Measurements from ENCODE around the gene NEGR1.

Gene NEGR1

GRCh38 chr1:71414179-71414578 is 868.2 kb downstream of the NEGR1 start:
- in situ Hi-C loops (cut with MboI; ENCODE audit: low sequenced_read_pairs), result no loop called here

DNA sequence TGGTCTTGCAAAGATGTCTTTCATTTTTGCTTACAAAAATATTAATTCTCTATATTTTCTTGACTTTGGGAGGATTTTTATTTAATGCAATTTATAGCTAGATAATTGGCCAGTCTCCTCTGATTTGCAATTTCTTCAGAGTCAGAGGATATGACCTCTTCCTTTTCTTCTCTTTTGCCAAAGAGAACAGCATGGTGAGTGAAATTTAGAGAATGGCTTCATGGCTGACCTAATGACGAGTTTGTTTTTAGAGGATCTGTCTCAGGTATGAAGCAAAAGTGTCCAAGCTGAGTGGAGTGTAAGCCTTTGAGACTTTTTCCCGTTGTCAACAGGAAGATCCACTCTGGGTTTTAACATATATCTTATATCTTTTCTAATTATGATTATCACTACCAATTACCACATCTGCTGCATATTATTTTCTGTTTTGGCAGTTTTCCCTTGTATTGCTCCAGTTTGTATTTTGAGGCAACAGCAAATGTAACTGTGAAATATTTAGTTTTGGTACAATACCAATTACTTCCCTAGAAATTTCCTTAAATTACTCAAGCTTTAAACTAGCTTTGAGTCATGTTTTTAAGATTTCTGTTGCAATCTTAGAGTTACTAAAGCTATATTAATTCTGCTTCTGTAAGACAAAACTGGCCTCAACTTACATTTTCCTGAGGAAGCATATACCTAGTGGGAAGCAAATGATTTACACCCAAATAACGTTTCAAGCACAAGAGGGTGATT is 868.7 kb downstream of the NEGR1 start:
- in situ Hi-C loops (cut with MboI; ENCODE audit: low sequenced_read_pairs), result no loop called here

GRCh38 chr1:71400050-71400449 is 882.3 kb downstream of the NEGR1 start:
- in situ Hi-C loops (cut with MboI; ENCODE audit: low sequenced_read_pairs), result no loop called here

DNA sequence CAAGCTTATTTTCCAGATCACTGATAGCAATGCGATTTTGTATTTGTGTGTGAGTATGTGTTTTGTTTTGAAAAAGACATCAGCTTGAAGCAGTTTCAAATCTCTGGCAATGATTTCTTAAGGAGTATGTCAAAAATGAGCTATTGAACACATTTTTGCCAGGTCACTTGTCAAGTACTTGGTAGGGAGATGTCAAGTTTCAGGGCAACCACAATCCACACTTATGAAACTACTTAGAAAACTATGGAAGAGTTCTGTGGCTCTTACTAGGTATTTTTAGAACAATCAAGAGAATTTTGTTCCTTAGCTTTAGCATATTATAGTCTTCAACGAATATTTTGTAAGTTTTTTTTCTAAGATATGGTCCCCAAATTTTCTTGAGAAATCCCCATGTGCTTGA is 882.7 kb downstream of the NEGR1 start:
- in situ Hi-C loops (cut with MboI; ENCODE audit: low sequenced_read_pairs), result no loop called here

DNA sequence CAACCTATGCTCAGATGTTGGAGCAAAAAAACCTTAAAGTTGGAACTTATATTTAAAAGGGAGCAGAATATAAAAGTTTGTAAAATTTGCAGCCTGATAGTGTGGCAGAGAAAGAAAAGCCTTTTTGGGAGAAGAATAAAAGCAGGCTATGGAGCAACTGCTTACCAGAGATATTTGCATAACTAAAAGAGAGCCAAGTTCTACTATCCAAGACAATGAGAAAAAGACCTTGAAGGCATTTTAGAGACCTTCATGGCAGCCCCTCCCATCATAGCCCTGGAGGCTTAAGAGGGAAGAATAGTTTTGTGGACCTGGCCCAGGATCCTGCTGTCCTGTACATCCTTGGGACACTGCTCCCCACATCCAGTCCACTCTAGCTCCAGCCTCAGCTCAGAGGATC is 889.0 kb downstream of the NEGR1 start:
- in situ Hi-C loops (cut with MboI; ENCODE audit: low sequenced_read_pairs), result no loop called here

- in situ Hi-C loops (cut with MboI; ENCODE audit: low sequenced_read_pairs), result no loop called here
These were observed 891.8 kb downstream of the NEGR1 start for GRCh38 chr1:71390518-71390917.

DNA sequence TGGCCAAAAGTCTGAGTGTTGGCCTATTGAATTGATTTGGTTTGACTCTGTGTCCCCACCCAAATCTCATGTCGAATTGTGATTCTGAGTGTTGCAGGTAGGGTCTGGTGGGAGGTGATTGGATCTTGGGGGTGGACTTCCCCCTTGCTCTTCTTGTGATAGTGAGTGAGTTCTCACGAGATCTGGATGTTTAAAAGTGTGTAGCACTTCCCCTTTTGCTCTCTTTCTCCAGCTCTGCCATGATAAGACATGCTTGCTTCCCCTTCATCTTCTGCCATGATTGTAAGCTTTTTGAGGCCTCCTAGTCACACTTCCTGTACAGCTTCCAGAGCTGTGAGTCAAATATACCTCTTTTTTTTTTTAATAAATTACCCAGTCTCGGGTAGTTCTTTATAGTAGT is 904.5 kb downstream of the NEGR1 start:
- in situ Hi-C loops (cut with MboI; ENCODE audit: low sequenced_read_pairs), result no loop called here

DNA sequence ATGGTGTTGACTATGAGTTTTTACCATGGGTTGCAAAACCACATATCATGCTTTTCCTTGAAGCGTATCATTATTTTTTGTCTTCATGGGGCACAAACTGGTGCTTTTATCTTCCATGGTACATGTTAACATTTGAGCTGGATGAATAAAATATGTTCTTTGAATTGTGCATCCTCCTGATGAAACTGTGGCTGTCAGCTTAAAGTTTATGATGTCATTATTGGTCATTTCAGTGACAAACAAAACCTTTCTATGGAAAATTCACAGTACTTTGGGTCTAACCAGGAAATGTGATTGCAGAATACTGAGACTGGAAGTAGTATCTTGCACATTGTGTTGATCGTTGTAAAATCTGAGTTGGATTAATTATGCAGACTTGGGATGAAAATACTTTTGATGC is 909.8 kb downstream of the NEGR1 start:
- in situ Hi-C loops (cut with MboI; ENCODE audit: low sequenced_read_pairs), result no loop called here

GRCh38 chr1:71371581-71371980 is 910.8 kb downstream of the NEGR1 start:
- in situ Hi-C loops (cut with MboI; ENCODE audit: low sequenced_read_pairs), result no loop called here

DNA sequence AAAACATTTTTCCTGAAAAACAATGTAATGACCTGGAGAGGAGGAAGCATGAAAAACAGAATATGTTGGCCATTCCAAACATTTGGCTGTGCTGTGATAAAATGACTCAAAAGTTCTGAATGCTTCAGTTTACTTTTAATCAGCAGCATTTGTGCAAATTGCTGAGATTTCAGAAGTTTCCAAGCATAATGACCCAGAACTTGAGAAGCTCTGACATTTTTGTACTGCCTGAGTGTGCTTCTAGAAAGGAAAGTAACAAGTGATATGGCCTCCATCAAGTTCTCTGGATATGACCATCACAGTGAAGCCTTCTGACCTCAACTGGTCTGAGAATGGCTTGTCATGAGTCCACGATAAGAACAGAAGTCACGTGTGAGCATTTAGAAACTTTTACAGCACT is 918.1 kb downstream of the NEGR1 start:
- in situ Hi-C loops (cut with MboI; ENCODE audit: low sequenced_read_pairs), result no loop called here

- in situ Hi-C loops (cut with MboI; ENCODE audit: low sequenced_read_pairs), result no loop called here
These were observed 919.6 kb downstream of the NEGR1 start for GRCh38 chr1:71362691-71363090.

GRCh38 chr1:71362076-71362475 is 920.3 kb downstream of the NEGR1 start:
- in situ Hi-C loops (cut with MboI; ENCODE audit: low sequenced_read_pairs), result no loop called here

GRCh38 chr1:71357708-71358107 is 924.6 kb downstream of the NEGR1 start:
- in situ Hi-C loops (cut with MboI; ENCODE audit: low sequenced_read_pairs), result no loop called here

GRCh38 chr1:71351438-71351837 is 930.9 kb downstream of the NEGR1 start:
- in situ Hi-C loops (cut with MboI; ENCODE audit: low sequenced_read_pairs), result no loop called here

DNA sequence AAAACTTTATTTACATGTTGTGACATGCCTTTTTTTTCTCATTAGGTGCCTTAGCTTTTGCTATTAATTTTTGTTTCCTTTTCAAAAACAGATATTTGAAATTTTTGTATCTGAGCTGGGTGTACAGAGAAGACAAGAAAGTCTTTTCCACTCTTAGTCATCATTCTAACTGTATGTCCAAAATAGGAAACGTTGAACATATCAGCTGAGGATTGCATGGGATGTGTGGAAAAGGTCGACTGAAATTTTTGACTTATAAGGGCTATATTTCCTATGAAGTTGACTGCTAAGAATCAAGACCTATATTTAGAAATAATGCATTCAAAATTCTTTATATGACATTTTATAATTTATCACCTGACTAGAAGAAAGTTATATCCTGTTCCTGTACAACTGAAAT is 931.5 kb downstream of the NEGR1 start:
- in situ Hi-C loops (cut with MboI; ENCODE audit: low sequenced_read_pairs), result no loop called here

DNA sequence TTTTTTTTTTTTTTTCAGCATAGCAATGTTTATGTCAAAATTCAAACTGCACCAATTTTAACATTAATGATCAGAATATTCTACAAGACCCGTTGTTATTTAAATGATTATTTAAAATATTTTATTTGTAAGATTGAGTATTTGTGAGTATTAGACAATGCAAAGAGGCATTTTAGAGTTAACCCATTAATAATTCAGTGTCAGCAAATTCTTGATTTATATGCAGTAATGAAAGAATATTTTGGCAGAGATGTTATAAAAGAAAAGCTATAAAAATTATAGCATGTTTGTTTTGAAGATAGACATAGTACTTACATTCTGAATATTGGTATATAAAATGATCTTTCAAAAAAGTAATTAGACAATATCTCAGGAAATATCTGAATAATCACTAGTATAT is 932.0 kb downstream of the NEGR1 start:
- in situ Hi-C loops (cut with MboI; ENCODE audit: low sequenced_read_pairs), result no loop called here

Data from HL-60/S4 treated with phorbol 12-myristate 13-acetate at 8.2 ng/mL for 4 days and 3 days (cell line).